NCI-H82 treated with DMSO at 0.1 percent for 48 hours (cell line): ENCODE measurements around the gene NTSR1.

Experiments used
- DNase-seq: peaks from one replicate; lab custom pipeline; 2025; ENCODE audit not compliant: unreplicated experiment; lab: John Stamatoyannopoulos, UW

Gene NTSR1

GRCh38 chr20:62737271-62737811 lies 28.7 kb downstream of the NTSR1 start:
- DNase-seq, result no peak

- DNase-seq, result no peak
Measured at GRCh38 chr20:62738025-62738881, 29.6 kb downstream of the NTSR1 start.

- DNase-seq, result no peak
Measured at GRCh38 chr20:62739067-62739466, 30.4 kb downstream of the NTSR1 start.

- DNase-seq, result peak; percentile 23
Measured at GRCh38 chr20:62739581-62740285, 31.1 kb downstream of the NTSR1 start.

- no peak for DNase-seq
Measured at GRCh38 chr20:62740286-62741141, 31.9 kb downstream of the NTSR1 start.

- no peak for DNase-seq
Measured at GRCh38 chr20:62741191-62741691, 32.6 kb downstream of the NTSR1 start.

- no peak for DNase-seq
Measured at GRCh38 chr20:62741701-62742491, 33.3 kb downstream of the NTSR1 start.

- DNase-seq, result no peak
Measured at GRCh38 chr20:62742550-62742949, 33.9 kb downstream of the NTSR1 start.

- no peak for DNase-seq
Measured at GRCh38 chr20:62742979-62743776, 34.5 kb downstream of the NTSR1 start.

- DNase-seq, result no peak
Measured at GRCh38 chr20:62743777-62744317, 35.2 kb downstream of the NTSR1 start.

- no peak for DNase-seq
Measured at GRCh38 chr20:62744741-62745191, 36.1 kb downstream of the NTSR1 start.

- DNase-seq, result no peak
Measured at GRCh38 chr20:62745279-62745951, 36.8 kb downstream of the NTSR1 start.

- no peak for DNase-seq
Measured at GRCh38 chr20:62745952-62746288, 37.3 kb downstream of the NTSR1 start.

- no peak for DNase-seq
Measured at GRCh38 chr20:62748311-62748710, 39.7 kb downstream of the NTSR1 start.

- no peak for DNase-seq
Measured at GRCh38 chr20:62749851-62750445, 41.3 kb downstream of the NTSR1 start.

GRCh38 chr20:62751551-62752150 lies 43.0 kb downstream of the NTSR1 start:
- no peak for DNase-seq

- no peak for DNase-seq
Measured at GRCh38 chr20:62752181-62752670, 43.6 kb downstream of the NTSR1 start.
